ENCODE measurements around the gene OSBPL1A. TPM values are rescaled to one million over a fixed set of nuclear protein-coding genes. Genes with fewer than 3 reads are reported as not detected.
A peak's percentile ranks its signal among the peaks of the same experiment; 100 is the strongest.

OSBPL1A gene
- total RNA-seq, 1 donor, result 23.3 TPM

DNA sequence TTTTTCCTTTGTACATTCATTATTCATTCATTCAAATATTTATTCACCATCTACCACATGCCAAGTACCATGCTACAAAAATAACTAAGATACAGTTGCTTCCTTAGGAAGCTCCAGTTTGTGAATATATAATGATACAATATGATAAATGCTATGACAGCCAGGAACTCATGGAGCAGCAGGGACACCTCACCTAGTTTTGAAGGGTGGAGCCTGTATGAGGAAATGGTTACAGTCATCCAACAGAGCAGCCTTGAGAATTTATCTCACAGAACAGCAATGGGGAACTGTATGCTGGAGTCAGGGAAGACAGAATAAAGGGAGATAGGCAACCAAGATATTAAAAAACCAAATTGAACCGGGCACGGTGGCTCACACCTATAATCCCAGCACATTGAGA lies 124.0 kb downstream of the OSBPL1A start:
- H3K4me3 ChIP-seq (ENCODE audit: low read depth, low read length), result no peak overlapping the region
- DNase-seq (ENCODE audit: low read depth), result no peak
- no peak for TF ChIP-seq CTCF (IDR thresholded peaks at IDR 0.05; ENCODE audit: insufficient read depth, low read depth, low read length)

DNA sequence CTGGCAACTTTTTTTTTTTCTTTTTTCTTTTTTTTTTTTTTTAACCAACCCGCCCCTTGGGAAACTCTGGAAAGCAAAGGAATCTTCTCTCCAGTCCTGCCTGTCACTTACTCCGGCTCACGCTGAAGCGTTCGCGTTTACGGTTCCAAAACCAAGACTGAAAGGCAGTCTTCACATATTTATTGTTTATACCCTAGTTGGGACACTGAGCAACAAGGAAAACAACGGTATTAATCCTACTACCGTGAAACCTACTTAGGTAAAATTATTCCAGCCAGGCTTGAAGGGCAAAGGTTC lies 125.4 kb downstream of the OSBPL1A start:
- peak overlapping the region; percentile 66 for H3K4me3 ChIP-seq (ENCODE audit: low read depth, low read length)
- no peak for TF ChIP-seq CTCF (IDR thresholded peaks at IDR 0.05; ENCODE audit: insufficient read depth, low read depth, low read length)
- no peak for DNase-seq (ENCODE audit: low read depth)

DNA sequence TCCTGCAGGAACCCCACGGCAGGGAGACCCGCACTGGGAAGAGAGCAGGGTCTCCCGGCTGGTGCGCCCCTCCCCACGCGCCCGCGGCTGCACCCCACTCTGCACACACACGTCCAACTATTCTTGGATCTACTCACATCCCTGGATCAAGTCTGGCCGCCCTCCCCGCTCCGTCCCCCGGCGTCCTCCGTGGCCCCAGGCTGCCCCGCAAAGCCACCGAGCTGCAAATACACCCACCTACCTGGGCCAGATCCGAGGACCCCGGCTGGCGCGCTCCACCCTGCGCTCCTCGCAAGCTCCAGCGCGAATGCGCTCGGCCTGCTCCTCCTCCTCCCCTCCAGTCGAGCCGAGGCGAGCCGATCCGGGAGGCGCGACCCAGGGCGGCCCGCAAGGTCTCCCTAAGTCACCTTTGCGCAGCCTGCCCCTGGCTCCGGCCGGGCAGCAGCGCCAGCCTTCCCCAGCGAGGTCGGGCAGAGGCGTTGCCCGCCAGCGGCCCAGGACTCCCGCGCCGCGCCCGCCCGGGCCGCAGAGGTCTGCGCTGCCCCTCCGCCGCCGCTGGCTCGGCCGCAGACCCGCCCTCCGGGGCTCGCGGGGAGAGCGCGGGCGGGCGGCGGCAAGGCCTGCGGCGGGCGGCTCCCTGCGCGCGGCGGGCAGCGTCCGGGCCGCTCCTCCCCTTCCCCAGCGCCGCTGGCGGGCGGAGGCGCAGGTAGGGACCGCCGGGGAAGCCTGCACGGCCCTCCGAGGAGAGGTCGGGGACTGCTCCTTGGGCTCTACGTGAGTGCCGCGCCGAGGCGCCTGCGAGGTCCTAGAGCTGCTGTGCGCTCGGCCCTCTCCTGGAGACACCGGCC lies 126.0 kb downstream of the OSBPL1A start:
- peak overlapping the region; percentile 66 for H3K4me3 ChIP-seq (ENCODE audit: low read depth, low read length)
- peak; percentile 76 for DNase-seq (ENCODE audit: low read depth)
- peak; percentile 15 for TF ChIP-seq CTCF (IDR thresholded peaks at IDR 0.05; ENCODE audit: insufficient read depth, low read depth, low read length)

- TF ChIP-seq CTCF (IDR thresholded peaks at IDR 0.05; ENCODE audit: insufficient read depth, low read depth, low read length), result no peak
- H3K4me3 ChIP-seq (ENCODE audit: low read depth, low read length), result peak overlapping the region; percentile 62
- DNase-seq (ENCODE audit: low read depth), result peak; percentile 43
These were observed 126.7 kb downstream of the OSBPL1A start for GRCh38 chr18:24270937-24271380.

GRCh38 chr18:24270358-24270936 lies 127.2 kb downstream of the OSBPL1A start:
- TF ChIP-seq CTCF (IDR thresholded peaks at IDR 0.05; ENCODE audit: insufficient read depth, low read depth, low read length), result no peak
- DNase-seq (ENCODE audit: low read depth), result no peak
- peak overlapping the region; percentile 62 for H3K4me3 ChIP-seq (ENCODE audit: low read depth, low read length)

- TF ChIP-seq CTCF (IDR thresholded peaks at IDR 0.05; ENCODE audit: insufficient read depth, low read depth, low read length), result no peak
- H3K4me3 ChIP-seq (ENCODE audit: low read depth, low read length), result no peak overlapping the region
- no peak for DNase-seq (ENCODE audit: low read depth)
These were observed 128.7 kb downstream of the OSBPL1A start for GRCh38 chr18:24268784-24269550.

Measured in fibroblast of villous mesenchyme (primary cell).